ENCODE measurements around the gene CADM1.

Gene CADM1

GRCh38 chr11:115344846-115345245 lies 159.4 kb downstream of the CADM1 start:
- no peak overlapping the region for H3K27ac ChIP-seq (ENCODE audit: poor library complexity, severe bottlenecking)
- no peaks in the 10 kb centered on the region for H3K4me1 ChIP-seq (ENCODE audit: insufficient read depth, poor library complexity, severe bottlenecking)
- no peak overlapping the region for H3K4me3 ChIP-seq (ENCODE audit: severe bottlenecking)
- no peak for TF ChIP-seq CTCF (IDR thresholded peaks at IDR 0.05; ENCODE audit: poor library complexity, severe bottlenecking)
- ATAC-seq (ENCODE audit: low read depth) (no peak), DNase-seq (ENCODE audit: low spot score) (no peak)
- no peaks in the 10 kb centered on the region for H3K9me3 ChIP-seq (ENCODE audit: severe bottlenecking)
- H3K27me3 ChIP-seq (ENCODE audit: insufficient read depth, poor library complexity, severe bottlenecking): no peaks in the 10 kb centered on the region
- no peaks in the 10 kb centered on the region for H3K36me3 ChIP-seq (ENCODE audit: low read depth)

GRCh38 chr11:115342142-115342541 lies 162.1 kb downstream of the CADM1 start:
- TF ChIP-seq CTCF (IDR thresholded peaks at IDR 0.05; ENCODE audit: poor library complexity, severe bottlenecking): no peak
- ATAC-seq (ENCODE audit: low read depth) (no peak), DNase-seq (ENCODE audit: low spot score) (no peak)
- no peak overlapping the region for H3K27ac ChIP-seq (ENCODE audit: poor library complexity, severe bottlenecking)
- H3K27me3 ChIP-seq (ENCODE audit: insufficient read depth, poor library complexity, severe bottlenecking): no peaks in the 10 kb centered on the region
- H3K4me3 ChIP-seq (ENCODE audit: severe bottlenecking): no peak overlapping the region
- no peaks in the 10 kb centered on the region for H3K9me3 ChIP-seq (ENCODE audit: severe bottlenecking)
- H3K36me3 ChIP-seq (ENCODE audit: low read depth): no peaks in the 10 kb centered on the region
- no peaks in the 10 kb centered on the region for H3K4me1 ChIP-seq (ENCODE audit: insufficient read depth, poor library complexity, severe bottlenecking)

GRCh38 chr11:115340874-115341273 lies 163.3 kb downstream of the CADM1 start:
- ATAC-seq (ENCODE audit: low read depth) (no peak), DNase-seq (ENCODE audit: low spot score) (no peak)
- Histone ChIP-seq H3K4me3 (ENCODE audit: severe bottlenecking) (no peak overlapping the region), H3K4me1 (ENCODE audit: insufficient read depth, poor library complexity, severe bottlenecking) (no peaks in the 10 kb centered on the region), H3K27ac (ENCODE audit: poor library complexity, severe bottlenecking) (no peak overlapping the region), H3K36me3 (ENCODE audit: low read depth) (no peaks in the 10 kb centered on the region), H3K27me3 (ENCODE audit: insufficient read depth, poor library complexity, severe bottlenecking) (no peaks in the 10 kb centered on the region), H3K9me3 (ENCODE audit: severe bottlenecking) (no peaks in the 10 kb centered on the region)
- TF ChIP-seq CTCF (IDR thresholded peaks at IDR 0.05; ENCODE audit: poor library complexity, severe bottlenecking): no peak

- H3K4me3 ChIP-seq (ENCODE audit: severe bottlenecking): no peak overlapping the region
- H3K4me1 ChIP-seq (ENCODE audit: insufficient read depth, poor library complexity, severe bottlenecking): no peaks in the 10 kb centered on the region
- ATAC-seq (ENCODE audit: low read depth) (no peak), DNase-seq (ENCODE audit: low spot score) (no peak)
- no peak overlapping the region for H3K27ac ChIP-seq (ENCODE audit: poor library complexity, severe bottlenecking)
- peaks cover 2% of the 10 kb centered on the region for H3K27me3 ChIP-seq (ENCODE audit: insufficient read depth, poor library complexity, severe bottlenecking)
- H3K9me3 ChIP-seq (ENCODE audit: severe bottlenecking): no peaks in the 10 kb centered on the region
- no peak for TF ChIP-seq CTCF (IDR thresholded peaks at IDR 0.05; ENCODE audit: poor library complexity, severe bottlenecking)
- no peaks in the 10 kb centered on the region for H3K36me3 ChIP-seq (ENCODE audit: low read depth)
Measured at GRCh38 chr11:115338476-115338875, 165.7 kb downstream of the CADM1 start.

- DNase-seq (ENCODE audit: low spot score) (no peak), ATAC-seq (ENCODE audit: low read depth) (no peak)
- H3K27me3 ChIP-seq (ENCODE audit: insufficient read depth, poor library complexity, severe bottlenecking): peaks cover 2% of the 10 kb centered on the region
- no peak overlapping the region for H3K27ac ChIP-seq (ENCODE audit: poor library complexity, severe bottlenecking)
- no peaks in the 10 kb centered on the region for H3K36me3 ChIP-seq (ENCODE audit: low read depth)
- no peak overlapping the region for H3K4me3 ChIP-seq (ENCODE audit: severe bottlenecking)
- H3K4me1 ChIP-seq (ENCODE audit: insufficient read depth, poor library complexity, severe bottlenecking): no peaks in the 10 kb centered on the region
- no peaks in the 10 kb centered on the region for H3K9me3 ChIP-seq (ENCODE audit: severe bottlenecking)
- peak; percentile 79 for TF ChIP-seq CTCF (IDR thresholded peaks at IDR 0.05; ENCODE audit: poor library complexity, severe bottlenecking)
Measured at GRCh38 chr11:115334932-115335788, 169.1 kb downstream of the CADM1 start.

All from RWPE2 (cell line).